ENCODE data around the gene CD163.

DNA sequence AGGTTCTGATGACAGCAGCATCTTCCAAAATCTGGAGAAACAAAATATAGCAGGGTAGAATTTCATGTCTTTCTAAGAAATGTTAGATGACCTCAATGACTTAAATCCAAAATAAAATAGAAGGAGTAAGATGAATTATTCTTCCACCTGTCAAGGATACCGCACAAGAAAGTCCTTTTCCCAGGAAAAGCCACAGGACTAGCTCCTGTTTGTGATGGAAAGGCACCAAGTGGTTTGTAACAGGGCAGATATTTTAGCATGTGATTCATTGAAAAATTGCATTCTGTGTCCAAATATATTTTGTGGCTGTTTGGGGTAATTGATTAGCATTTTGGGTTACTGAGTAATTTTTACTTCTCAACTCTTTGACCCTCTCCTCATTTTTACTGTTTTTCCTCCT lies 62.4 kb downstream of the CD163 start:
- TF ChIP-seq, protein P1, sequence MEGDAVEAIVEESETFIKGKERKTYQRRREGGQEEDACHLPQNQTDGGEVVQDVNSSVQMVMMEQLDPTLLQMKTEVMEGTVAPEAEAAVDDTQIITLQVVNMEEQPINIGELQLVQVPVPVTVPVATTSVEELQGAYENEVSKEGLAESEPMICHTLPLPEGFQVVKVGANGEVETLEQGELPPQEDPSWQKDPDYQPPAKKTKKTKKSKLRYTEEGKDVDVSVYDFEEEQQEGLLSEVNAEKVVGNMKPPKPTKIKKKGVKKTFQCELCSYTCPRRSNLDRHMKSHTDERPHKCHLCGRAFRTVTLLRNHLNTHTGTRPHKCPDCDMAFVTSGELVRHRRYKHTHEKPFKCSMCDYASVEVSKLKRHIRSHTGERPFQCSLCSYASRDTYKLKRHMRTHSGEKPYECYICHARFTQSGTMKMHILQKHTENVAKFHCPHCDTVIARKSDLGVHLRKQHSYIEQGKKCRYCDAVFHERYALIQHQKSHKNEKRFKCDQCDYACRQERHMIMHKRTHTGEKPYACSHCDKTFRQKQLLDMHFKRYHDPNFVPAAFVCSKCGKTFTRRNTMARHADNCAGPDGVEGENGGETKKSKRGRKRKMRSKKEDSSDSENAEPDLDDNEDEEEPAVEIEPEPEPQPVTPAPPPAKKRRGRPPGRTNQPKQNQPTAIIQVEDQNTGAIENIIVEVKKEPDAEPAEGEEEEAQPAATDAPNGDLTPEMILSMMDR (IDR thresholded peaks at IDR 0.05; ENCODE audit: insufficient read depth, low read length): no peak
- TF ChIP-seq GABPA (IDR thresholded peaks at IDR 0.05; ENCODE audit: low read depth): no peak

All from HL-60 (cell line).